ENCODE results near the gene ASCL5. TPM values are rescaled to one million over a fixed set of nuclear protein-coding genes. Genes with fewer than 3 reads are reported as not detected.

The ASCL5 gene
- polyA plus RNA-seq, 4 donors: 0.11 to 0.20 (median 0.17) TPM; not detected in 1

- DNase-seq (ENCODE audit: low read depth in 4 of 4, low spot score in 3 of 4): no peak
These were observed 10.8 kb upstream of the ASCL5 start for GRCh38 chr1:201137579-201138310.

DNA sequence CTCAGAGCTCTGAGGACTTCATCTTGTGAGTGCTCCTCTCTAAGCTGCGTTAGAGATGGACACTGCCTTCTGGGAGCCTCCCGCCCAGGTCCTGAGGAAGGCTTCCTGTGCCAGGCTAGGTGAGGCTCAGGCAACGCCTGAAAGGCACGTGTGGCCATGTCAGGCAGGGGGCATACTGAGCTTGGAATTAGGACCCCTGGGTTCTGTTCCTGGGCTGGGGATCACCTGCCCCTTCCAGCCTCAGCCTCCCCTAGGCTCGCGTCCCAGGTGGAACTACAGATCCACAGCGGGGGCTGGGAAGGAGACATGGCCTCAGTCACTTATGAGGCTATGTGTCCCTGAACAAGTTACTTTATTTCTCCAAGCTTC, 10.0 kb upstream of the ASCL5 start:
- no peak for DNase-seq (ENCODE audit: low read depth in 4 of 4, low spot score in 3 of 4)

DNA sequence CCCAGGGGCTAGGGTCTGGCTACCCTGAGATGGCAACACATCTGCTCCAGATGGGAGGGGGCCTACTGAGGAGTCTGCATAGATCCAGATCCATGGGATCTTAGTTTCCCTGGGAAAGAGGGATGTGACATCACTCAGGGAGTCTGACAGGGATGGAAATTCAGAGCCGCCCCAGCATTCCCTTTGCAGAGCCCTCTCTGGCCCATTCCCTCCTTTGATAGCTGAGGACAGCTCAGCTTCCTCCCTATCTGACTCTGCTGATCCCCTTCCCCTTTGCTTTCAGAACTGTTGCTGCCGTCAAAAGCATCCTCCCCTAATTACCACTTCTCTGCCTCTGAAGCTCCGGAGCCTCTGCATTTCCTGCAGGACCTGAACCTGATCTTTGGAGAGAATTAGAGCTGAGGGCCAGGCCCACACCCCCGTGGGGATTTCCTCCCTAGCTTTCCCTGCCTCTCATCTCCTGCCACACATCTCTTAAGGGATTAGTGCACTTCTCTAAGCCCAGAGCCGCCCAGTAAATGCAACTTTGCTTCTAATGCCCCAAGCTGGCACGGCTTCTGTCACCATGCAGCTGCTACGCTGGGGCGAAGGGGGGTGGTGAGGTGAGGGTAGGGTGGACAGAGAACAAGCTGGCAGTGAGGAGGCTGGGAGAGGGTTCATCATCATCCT, 9.5 kb upstream of the ASCL5 start:
- DNase-seq (ENCODE audit: low read depth in 4 of 4, low spot score in 3 of 4): no peak

DNA sequence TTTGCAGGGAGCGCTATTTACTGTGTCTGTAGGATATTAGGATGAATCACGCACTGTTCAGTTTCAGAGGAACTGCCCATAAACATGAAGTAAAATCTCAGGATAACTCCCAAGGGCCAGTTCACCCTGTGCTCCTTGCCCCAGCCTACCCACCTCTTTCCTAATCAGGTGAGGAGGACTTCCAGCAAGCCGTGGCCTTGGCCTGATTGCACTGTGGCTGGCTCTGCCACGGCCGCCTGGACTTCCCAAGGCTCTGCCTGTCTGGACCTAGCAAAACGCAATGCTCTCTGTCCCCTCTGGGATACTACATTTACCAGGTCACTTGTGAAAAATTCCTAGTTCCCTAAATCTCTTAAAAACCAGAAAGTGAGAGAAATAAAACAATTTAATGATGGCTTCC, 7.4 kb upstream of the ASCL5 start:
- no peak for DNase-seq (ENCODE audit: low read depth in 4 of 4, low spot score in 3 of 4)

DNA sequence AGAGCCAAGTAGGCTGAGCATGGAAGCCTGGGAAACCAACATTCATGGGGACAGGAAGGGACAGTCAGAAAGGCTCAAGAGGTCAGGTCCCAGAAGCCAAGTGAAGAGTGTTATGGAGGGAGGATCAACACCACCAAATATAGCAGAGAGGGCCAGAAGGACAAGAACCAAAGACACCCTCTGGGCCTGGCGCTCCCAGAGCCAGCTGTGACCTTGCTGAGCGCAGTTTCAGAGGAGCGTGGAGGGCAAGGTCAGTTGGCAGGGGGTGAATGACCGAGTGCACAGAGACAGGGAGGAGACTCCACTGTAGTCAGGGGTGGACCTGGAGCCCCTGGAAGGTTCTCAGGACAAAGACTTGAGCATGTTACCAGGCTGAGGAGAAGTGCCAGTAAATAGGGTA, 4.4 kb upstream of the ASCL5 start:
- no peak for DNase-seq (ENCODE audit: low read depth in 4 of 4, low spot score in 3 of 4)

GRCh38 chr1:201128962-201129361, 2.0 kb upstream of the ASCL5 start:
- no peak for DNase-seq (ENCODE audit: low read depth in 4 of 4, low spot score in 3 of 4)

- DNase-seq (ENCODE audit: low read depth in 4 of 4, low spot score in 3 of 4): no peak
These were observed 1.5 kb upstream of the ASCL5 start for GRCh38 chr1:201128476-201128875.

GRCh38 chr1:201127755-201128455, 921 bp upstream of the ASCL5 start:
- no peak for DNase-seq (ENCODE audit: low read depth in 4 of 4, low spot score in 3 of 4)

DNA sequence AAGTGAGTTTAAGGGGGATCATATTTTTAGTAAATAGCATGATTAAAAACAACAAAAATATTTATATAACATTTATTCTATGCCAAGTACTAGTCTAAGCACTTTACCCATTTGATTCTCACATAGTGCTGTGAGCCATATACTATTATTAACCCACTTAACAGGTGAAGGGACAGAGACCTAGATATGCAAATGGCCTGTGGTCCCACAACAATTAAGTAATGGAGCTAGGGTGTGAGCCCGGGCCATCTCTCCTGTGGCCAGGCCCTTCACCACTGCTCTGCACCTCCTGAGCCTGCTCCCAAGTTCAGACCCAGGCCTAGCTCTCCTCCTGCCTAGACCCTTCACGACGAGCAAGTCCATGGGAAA, 537 bp downstream of the ASCL5 start:
- DNase-seq (ENCODE audit: low read depth in 4 of 4, low spot score in 3 of 4): no peak

DNA sequence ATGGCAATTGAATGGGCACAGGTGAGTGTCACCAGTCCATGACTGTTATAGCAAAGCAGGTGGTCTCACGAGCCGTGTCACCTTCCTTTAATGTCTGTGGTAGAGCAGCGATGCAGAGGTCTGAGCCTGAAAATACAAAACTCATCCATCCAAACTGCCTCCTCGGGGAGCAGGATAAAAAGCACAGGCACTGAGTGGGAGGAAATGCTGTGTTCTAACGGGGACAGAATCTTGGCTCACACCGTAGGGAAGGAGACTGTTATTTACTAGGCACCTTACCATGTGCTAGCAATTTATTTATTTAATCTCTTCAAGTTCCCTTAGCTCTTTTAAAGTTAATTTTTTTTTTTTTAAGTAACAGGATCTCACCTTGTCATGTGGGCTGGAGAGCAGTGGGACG, 1.2 kb downstream of the ASCL5 start:
- no peak for DNase-seq (ENCODE audit: low read depth in 4 of 4, low spot score in 3 of 4)

GRCh38 chr1:201125019-201125418, 2.0 kb downstream of the ASCL5 start:
- no peak for DNase-seq (ENCODE audit: low read depth in 4 of 4, low spot score in 3 of 4)

- DNase-seq (ENCODE audit: low read depth in 4 of 4, low spot score in 3 of 4): no peak
These were observed 3.1 kb downstream of the ASCL5 start for GRCh38 chr1:201123866-201124265.

GRCh38 chr1:201122321-201122957, 4.5 kb downstream of the ASCL5 start:
- no peak for DNase-seq (ENCODE audit: low read depth in 4 of 4, low spot score in 3 of 4)

- DNase-seq (ENCODE audit: low read depth in 4 of 4, low spot score in 3 of 4): no peak
These were observed 7.5 kb downstream of the ASCL5 start for GRCh38 chr1:201119206-201120197.

GRCh38 chr1:201116091-201116490, 10.9 kb downstream of the ASCL5 start:
- no peak for DNase-seq (ENCODE audit: low read depth in 4 of 4, low spot score in 3 of 4)

DNA sequence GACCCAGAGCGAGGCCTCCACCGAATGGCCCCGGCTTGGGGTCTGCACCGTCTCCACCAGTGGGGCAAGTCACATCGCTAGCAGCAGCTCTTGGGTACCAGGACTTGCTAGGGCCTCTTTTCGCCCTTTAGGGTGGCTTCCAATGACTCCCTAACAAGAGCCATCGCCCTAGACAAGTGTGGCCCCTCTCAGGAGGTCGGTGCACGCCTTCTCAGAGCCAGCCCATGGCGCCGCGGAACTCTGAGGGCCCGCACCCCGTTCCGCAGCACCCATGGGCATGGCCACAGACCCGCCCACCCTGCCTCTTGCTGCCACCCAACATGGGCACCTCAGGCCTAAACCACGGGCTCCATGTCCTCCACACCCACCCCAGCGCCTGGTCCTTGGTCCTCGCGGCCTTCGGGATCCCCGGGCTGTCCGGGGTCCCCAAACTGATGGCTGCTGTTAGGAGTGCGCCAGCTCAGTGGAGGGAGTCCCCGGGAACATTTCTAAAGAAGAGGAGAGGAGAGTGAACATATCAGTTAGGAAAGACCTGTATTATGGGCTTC, 11.5 kb downstream of the ASCL5 start:
- DNase-seq (ENCODE audit: low read depth in 4 of 4, low spot score in 3 of 4): no peak

- DNase-seq (ENCODE audit: low read depth in 4 of 4, low spot score in 3 of 4): peak; percentile 78 to 89 (median 84)
These were observed 12.5 kb downstream of the ASCL5 start for GRCh38 chr1:201114245-201115131.

DNA sequence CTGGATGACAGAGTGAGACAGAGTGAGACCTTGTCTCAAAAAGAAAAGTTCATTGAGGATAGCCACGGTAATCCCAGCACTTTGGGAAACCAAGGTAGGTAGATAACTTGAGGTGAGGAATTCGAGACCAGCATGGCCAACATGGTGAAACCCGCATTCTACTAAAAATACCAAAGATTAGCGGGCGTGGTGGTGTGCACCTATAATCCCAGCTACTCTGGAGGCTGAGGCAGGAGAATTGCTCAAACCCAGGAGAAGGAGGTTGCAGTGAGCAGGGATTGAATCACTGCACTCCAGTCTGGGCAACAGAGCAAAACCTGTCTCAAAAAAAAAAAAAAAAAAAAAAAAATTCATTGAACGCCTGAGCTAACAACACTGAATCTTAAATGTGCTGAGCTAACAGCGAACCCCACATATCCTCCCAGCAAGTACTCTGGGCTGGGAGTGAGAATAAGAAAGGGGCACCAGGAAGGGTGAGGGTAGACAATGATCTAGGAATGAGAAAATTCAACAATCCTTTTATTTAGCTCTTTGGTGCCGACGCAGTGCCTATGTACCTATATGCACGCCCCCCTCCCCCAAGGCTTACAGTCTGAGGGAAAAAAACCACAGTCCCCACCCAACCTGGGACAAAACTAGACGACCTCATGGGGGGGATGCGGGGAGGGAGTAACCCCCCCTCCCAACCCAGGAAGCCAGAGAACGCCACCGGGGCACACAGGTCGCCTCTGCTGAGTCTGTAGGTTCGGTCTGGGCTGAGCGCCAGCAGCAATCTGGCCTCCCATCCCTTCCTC, 13.3 kb downstream of the ASCL5 start:
- no peak for DNase-seq (ENCODE audit: low read depth in 4 of 4, low spot score in 3 of 4)

Data from left renal pelvis (tissue), 4 donors.